HL-60/S4 treated with retinoic acid at 250 ng/mL for 4 days and 3 days (cell line): ENCODE results near the gene CNPY3.
"Not testable (repeated sequence)": the region's sequence is repeated elsewhere in the genome, so short reads cannot be mapped to it uniquely, and the experiment has no call there.

Experiments used
- in situ Hi-C: fragments of 300-500 bp; cut with MboI; formaldehyde crosslinking; loops from 2 replicates; pipeline ENCODE4 v1.7.0; 2022; ENCODE audit warnings: low sequenced_read_pairs

CNPY3 gene

DNA sequence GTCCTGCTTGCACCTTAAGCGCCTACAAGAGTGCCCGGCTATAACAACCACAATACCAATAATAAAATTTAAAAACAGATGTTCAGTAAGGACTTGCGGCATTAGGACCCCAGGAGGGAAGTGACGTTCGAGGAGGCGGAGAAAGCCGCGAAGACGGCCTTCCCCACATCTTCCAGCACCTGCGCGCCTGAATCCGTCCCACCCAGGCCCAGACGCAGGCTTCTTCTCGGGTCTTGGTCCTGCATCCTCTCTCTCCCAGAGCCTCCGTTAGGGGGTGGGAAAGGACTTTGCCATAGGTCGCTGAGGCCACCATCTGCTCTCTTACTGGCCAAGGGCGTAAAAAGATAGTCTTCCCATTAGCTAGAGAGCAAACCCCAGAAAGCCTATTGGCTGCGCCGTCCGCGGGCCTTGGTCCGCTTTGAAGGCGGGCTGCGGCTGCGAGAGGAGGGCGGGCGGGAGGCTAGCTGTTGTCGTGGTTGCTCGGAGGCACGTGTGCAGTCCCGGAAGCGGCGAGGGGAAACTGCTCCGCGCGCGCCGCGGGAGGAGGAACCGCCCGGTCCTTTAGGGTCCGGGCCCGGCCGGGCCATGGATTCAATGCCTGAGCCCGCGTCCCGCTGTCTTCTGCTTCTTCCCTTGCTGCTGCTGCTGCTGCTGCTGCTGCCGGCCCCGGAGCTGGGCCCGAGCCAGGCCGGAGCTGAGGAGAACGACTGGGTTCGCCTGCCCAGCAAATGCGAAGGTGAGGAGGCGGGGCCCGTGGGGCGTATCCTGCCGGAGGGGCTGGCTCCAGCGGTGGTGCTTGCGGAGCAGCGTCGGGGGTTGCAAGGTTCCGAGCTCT is at the start of gene CNPY3:
CNPY3 (plus strand) TSS at position 495 of the 835 bp plus-strand sequence; CDS start at position 586, 91 bp downstream.
- in situ Hi-C loops = no loop called here

DNA sequence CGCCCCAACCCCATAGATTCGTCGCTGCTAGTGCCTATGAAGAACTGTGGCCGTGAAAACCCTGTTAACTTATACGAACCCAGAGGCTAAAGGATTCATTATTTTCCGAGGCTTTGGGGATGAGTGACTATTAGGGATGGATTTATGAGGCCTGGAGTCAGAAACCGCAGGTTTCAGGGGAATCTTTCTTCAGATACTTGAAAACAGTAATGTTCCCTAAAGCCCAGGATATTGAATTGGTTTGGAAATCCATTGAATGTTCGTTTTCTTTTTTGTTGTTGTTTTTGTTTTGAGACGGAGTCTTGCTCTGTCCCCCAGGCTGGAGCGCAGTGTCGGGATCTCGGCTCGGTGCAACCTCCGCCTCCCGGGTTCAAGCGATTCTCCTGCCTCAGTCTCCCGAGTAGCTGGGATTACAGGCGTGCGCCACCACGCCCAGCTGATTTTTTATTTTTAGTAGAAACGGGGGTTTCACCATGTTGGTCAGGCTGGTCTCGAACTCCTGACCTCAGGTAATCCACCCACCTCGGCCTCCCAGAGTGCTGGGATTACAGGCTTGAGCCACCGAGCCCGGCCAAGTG is 49.0 kb upstream of the CNPY3 start:
- in situ Hi-C loops = not testable (repeated sequence)

DNA sequence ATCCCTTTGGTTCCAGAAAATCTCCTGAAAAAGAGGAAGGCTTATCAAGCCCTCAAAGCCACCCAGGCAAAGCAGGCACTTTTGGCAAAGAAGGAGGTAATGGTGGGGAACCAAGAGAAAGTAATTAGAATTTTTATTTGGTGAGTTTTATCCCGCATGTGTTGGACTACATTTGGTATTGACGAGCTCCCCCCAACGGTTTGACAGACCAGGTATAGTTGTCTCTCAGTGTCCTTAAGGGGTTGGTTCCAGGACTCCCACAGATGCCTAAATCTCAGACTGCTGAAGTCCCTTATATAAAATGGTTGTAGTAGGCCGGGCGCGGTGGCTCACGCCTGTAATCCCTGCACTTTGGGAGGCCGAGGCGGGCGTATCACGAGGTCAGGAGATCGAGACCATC is 48.4 kb upstream of the CNPY3 start:
- in situ Hi-C loops = not testable (repeated sequence)

DNA sequence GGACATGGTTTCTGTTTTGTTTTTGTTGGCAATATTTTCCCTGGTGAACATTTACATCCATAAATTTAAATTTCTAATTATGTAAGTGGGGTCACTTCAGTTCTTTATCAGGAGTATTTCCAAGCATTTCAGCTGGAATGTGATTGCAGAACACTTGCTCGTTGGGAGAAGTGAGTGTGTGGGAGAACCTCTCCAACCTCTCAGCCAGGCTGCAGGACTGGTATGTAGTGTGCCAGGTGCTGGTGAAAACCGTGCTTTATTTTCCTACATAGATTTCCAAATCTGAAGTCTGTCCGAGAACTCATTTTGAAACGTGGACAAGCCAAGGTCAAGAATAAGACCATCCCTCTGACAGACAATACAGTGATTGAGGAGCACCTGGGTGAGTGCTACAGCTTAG is 43.6 kb upstream of the CNPY3 start:
- in situ Hi-C loops = no loop called here

DNA sequence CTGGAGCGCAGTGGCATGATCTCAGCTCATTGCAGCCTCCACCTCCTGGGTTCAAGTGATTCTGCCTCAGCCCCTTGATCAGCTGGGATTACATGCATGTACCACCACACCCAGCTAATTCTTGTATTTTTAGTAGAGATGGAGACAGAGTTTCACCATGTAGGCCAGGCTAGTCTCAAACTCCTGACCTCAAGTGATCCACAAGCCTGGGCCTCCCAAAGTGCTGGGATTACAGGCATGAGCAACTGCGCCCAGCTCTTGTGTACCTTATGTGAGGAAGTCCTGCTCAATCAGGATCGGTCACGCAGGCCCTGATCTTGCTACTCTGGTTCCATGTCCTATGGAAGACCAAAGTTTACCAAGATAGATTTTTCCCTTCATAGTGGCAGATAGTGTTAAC is 41.1 kb upstream of the CNPY3 start:
- in situ Hi-C loops = not testable (repeated sequence)

DNA sequence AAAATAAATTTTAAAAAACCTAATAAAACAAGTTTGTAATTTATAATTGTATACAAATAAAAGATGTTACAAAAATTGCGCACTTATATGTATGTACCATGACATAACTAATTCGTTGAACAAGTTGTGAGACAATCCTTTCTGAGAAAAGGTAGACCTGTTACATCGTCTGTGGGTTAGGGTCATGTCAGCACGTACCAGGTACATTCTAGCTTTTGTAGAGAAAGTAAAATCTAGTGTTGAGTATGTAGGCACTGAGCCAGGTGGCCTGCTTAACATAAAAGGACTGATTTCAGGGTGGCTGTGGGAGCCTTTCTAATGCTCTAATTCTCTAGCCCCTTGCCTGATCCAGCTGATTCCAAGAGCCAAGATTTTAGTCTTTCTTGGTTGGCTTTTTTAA is 39.5 kb upstream of the CNPY3 start:
- in situ Hi-C loops = no loop called here

DNA sequence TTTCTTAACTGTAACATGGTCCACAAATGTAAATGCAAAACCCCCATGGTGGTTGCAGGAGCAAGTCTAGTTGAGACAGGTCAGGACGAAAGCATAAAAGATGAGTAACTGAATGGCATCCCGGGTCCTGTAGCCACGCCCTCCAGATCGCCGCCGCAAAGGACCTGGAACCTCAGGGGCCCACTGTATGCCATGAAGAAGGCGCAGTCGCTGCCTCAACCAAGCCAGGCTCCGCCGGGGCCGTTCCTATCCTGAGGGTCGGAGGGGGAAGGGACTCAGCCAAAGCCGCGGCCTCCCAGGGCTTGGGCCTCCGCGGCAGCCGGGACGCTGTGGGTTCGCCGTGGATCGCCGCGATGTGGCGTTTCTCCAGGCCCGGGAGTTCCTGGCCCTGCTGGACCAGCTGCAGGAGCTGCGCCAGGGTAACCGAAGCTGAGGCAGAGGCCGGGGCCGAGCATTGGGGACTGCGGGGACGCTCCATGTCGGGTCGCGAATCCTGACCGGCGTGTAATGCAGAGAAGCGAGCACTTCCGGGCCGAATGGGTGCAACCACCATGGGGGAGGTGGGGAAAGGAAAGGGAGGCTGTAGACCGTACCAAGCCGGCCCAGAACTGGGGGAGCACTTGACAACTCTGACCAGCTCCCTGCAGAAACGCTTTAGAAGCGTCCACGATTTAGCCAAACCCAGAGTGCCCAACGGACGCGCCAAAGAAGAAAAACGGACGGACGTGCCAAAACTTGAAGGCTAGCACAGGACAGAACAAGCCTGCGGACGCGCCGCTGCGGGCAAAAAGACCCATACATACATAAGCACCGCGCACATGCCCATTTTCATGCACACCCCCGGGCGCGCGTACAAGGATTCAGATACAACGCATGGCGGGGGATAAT is 38.7 kb upstream of the CNPY3 start:
- in situ Hi-C loops = no loop called here

DNA sequence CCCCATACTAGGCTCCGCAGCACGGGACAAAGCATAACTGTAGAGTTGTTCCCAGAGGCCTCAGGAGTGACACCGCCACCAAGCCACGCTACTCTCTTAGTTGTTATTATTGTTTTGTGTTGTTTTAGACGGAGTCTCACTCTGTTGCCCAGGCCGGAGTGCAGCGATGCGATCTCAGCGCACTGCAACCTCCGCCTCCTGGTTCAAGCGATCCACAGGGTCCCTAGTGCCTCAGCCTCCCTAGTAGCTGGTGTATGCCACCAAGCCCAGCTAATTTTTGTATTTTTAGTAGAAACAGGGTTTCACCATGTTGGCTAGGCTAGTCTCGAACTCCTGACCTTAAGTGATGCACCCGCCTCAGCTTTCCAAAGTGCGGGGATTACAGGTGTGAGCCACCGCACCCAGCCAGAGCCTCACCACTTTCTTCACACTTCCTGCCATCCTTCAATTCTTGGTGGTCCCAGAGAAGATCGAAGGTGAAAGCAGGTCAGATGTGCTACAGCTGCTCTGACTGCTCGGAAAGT is 38.0 kb upstream of the CNPY3 start:
- in situ Hi-C loops = no loop called here

DNA sequence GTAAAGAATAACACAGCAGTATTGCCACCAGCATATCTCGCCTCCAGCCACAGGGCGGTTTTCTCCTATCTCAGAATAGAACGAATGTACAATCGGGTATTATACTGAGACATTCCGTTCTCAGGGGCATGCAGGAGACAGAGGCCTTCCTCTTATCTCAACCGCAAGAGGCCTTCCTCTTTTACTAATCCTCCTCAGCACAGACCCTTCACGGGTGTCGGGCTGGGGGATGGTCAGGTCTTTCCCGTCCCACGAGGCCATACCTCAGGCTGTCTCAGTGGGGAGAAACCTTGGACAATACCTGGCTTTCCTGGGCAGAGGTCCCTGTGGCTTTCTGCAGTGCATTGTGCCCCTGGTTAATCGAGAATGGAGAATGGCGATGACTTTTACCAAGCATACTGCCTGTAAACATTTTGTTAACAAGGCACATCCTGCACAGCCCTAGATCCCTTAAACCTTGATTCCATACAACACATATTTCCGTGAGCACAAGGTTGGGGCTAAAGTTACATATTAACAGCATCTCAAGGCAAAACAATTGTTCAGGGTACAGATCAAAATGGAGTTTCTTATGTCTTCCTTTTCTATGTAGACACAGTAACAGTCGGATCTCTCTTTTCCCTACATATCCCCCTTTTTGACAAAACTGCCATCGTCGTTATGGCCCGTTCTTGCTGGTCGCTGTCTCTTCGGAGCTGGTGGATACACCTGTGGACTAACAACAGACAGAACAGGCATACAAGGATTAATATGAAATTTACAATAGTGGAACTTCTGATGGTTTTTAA is 35.0 kb upstream of the CNPY3 start:
- in situ Hi-C loops = not testable (repeated sequence)

DNA sequence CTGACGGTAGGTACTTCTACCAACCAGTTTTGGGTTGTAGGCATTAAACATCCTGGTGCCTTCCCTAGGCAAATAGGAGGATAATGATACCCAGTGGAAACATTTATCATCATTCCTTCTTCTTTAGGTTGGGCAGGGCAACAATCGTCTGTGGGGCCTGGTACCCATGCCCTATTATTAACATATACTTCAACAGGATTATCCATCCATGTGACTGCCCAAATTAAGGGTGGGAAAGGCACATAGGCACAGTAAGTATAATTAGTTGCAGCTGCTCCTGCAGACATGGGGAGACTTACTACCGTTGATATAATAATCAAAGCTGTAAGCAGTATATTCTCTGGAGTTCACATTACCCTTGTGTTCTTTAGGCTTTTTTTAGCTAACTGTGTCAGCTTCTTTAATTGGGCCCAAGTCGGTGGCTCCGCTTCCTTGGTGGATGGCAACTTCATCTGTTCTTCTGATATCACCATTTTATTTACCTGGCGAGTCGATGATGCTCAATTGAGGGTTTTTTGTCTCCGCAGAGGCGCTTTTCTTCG is 33.0 kb upstream of the CNPY3 start:
- in situ Hi-C loops = no loop called here

DNA sequence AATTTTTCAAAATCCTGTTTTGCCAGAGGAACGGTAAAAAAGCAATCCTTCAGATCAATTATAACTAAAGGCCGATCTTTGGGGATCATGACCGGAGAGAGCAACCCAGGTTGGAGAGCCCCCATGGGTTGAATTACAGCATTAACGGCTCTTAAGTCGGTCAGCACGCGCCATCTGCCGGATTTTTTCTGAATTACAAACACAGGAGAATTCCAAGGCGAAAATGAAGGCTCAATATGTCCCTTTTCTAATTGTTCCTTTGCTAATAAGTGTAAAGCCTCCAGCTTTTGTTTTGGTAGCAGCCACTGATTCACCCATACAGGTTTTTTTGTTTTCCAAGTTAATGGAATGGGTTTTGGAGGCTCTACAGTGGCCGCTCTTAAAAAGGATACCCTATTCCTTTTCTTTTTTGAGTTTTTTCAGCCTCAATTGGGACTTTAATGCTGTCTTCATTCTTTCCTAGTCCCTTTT is 30.4 kb upstream of the CNPY3 start:
- in situ Hi-C loops = no loop called here

DNA sequence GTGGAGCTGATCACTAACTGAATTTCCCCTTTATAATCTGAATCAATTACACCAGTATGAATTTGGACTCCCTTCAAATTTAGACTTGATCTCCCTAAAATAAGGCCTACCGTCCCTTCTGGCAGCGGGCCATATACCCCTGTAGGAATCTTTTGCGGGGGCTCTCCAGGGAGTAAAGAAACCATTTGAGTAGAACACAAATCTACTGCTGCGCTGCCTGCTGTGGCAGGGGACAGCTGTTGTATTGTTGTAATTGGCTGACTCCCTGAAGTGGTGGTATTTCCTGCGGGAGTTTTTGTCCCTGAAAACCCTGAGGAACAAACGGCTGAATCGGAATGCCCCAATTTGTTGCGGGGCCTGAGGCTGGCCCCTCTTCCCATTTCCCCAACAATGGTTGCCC is 29.4 kb upstream of the CNPY3 start:
- in situ Hi-C loops = loop anchor here (10.0 kb wide), 1 partner anchor 245 kb away; no protein-coding TSS in a partner anchor

DNA sequence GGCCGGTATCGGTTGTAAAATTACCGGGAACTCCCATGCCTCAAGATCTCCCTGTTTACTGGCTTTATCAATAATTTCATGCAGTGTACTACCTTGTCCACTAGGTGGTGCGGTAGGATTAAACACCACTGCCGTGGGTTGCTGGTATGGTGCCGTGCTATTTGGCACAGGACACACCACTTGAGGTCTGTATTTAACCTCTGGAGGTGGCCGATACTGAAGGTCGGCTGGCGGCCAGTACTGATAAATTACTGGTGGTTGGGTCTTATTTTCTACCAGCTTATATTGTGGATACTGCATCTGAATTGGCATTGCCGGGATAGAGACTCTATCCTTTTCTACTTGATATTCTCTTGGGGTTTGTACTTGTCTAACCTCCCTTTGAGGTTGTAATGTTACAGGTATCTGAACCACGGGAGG is 27.7 kb upstream of the CNPY3 start:
- in situ Hi-C loops = loop anchor here (10.0 kb wide), 1 partner anchor 243 kb away; no protein-coding TSS in a partner anchor

DNA sequence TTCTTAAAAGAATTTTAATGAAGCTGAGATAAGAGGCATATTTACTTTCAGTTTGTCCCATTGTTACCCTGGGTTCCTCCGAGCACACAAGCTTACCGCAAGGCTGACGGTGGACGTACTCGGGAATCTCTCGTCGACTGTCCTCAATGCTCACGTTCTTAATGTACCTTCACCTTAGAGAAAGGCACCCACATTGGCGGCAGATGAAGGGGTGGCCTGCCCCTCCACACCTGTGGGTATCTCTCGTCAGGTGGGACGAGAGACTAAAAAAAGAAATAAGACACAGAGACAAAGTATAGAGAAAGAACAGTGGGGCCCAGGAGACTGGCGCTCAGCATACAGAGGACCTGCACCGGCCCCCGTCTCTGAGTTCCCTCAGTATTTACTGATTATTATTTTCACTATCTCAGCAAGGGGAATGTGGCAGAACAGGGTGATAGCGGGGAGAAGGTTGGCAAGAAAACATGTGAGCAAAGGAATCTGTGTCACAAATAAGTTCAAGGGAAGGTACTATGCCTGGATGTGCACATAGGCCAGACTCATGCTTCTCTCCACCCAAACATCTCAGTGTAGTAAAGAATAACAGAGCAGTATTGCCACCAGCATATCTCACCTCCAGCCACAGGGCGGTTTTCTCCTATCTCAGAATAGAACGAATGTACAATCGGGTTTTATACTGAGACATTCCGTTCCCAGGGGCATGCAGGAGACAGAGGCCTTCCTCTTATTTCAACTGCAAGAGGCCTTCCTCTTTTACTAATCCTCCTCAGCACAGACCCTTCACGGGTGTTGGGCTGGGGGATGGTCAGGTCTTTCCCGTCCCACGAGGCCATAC is 26.6 kb upstream of the CNPY3 start:
- in situ Hi-C loops = loop anchor here (10.0 kb wide), 1 partner anchor 242 kb away; no protein-coding TSS in a partner anchor

DNA sequence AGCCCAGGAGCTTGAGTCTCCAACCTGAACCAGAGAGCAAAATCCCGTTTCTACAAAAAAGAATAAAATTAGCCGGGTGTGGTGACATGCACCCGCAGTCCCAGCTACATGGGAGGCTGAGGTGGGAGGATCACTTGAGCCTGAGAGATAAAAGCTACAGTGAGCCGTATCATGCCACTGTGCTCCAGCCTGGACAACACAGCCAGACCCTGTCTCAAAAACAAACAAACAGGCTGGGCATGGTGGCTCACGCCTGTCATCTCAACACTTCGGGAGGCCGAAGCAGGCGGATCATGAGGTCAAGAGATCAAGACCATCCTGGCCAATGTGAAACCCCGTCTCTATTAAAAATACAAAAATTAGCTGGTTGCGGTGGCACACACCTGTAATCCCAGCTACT is 24.8 kb upstream of the CNPY3 start:
- in situ Hi-C loops = loop anchor here (10.0 kb wide), 1 partner anchor 240 kb away; no protein-coding TSS in a partner anchor

DNA sequence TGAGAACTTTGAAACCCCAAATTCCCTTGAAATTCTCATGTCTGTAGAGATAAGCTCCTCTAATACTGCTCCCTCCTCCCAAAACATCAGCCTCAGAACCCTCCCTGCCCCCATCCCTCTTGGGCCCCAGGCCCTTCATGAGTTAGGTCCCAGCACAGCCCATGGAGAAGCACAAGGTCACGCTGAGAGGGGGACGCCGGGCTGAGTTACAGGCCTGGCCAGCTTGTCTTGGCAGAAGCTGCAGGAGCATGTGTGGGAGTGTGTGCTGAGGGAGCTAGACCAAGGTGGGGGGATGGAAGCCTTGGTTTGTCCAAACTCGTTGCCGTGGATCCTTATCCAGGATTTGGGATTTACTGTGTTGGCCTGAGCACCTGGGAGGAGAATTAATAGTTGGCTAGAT is 21.9 kb upstream of the CNPY3 start:
- in situ Hi-C loops = loop anchor here (10.0 kb wide), 1 partner anchor 237 kb away; no protein-coding TSS in a partner anchor

DNA sequence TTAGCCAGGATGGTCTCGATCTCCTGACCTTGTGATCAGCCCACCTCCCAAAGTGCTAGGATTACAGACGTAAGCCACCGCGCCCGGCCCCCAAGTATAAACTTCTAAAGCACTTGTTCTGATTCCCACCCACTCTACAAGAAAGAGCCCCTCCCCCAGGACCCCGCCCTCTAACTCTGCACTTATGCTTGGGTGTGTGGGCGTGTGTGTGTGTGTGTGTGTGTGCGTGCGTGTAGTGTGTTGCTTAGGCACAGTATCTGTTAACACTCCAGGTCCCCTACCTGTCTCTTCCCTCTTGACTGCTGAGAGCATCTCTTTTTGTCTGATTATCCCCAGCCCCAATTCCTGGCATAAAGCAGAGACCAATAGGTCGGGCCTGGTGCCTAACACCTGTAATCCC is 19.4 kb upstream of the CNPY3 start:
- in situ Hi-C loops = loop anchor here (10.0 kb wide), 1 partner anchor 235 kb away; no protein-coding TSS in a partner anchor

DNA sequence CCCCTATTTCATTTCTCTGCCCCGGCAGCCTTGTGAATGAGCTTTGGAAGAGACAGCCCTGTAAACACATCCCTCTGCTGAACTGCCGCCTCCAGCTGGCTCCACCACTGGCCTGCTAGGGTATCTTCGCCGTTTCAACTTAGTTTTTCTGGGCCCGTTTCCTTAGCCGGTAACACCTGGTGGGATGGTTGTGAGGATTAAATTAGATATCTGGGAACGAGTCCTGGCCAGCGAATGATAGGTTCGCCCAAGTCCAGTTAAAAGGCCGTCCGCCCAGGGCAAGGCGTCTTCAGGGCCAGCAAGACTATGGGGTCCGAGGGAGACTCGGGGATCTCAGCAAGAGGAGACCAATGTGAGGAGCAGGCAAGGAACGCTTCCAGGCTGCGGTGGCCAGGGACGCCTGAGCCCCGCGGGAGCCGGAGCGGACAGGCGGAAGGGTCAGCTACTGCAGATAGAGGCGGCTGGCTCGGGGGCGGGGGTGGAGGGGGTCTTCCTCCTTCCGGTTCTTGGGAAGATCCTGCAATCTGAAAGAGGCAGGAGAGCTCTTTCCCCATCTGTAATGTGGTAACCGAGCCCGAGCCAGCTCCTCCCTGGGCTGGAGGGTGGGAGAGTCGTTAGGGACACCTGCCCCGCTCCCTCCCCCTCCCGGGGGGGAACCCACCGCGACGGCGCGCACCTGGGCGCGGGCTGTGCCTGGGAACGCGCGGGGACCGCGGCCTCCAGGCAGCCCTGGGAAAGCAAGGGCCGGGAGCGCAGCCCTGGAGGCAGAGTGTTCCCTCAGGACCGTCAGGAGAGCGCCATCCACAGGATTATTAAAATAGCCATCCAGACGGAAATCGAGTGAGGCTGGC is 17.9 kb upstream of the CNPY3 start:
- in situ Hi-C loops = no loop called here
